NCI-H2196 treated with DMSO at 0.1 percent for 48 hours (cell line): ENCODE data around the gene HSPA6.
"Not testable (repeated sequence)": the region's sequence is repeated elsewhere in the genome, so short reads cannot be mapped to it uniquely, and the experiment has no call there.

Experiments
- DNase-seq: peaks from one replicate; lab custom pipeline; 2025; ENCODE audit not compliant: unreplicated experiment; lab: John Stamatoyannopoulos, UW

HSPA6 gene

DNA sequence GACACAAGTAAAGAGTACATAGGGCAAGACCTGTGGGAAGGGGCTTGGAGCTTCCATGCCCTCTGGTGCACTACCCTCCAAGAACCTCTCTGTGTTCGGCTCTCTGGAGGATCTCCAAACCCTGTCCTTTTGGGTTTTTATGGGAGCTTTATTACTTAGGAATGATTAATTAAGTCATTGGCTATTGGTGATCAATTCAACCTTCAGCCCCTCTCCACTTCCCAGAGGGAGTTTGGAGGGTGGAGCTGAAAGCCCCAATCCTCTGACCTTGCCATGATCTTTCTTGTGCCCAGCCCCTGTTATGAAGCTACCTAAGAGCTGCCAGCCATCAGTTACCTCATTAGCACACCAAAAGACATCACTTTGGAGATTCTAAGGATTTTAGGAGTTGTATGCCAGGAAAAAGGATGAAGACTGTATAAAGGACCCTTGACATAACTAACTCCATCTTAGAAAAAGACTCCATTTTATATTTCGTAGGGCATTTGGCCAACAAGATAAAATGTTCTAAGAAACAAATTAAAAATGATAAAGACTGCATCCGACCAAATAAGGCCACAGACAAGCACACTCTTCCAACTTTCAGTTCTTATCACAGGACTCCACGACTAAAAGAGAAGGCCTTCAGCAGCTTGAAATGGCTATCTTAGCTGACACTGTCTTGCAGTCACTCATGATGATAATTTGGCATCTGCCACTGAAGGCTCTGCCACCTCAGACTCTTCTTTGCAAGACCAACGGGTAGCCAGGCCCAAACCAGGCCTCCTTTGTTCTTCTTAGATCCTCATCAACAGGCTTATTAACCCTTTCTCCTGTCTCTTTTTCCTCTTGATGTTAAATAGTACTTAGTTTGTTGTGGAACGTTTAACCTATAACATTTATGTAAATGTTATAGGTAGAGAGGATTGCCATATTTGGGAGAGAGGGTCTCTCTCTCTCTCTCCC, 33.4 kb downstream of the HSPA6 start:
- not testable (repeated sequence) for DNase-seq

DNA sequence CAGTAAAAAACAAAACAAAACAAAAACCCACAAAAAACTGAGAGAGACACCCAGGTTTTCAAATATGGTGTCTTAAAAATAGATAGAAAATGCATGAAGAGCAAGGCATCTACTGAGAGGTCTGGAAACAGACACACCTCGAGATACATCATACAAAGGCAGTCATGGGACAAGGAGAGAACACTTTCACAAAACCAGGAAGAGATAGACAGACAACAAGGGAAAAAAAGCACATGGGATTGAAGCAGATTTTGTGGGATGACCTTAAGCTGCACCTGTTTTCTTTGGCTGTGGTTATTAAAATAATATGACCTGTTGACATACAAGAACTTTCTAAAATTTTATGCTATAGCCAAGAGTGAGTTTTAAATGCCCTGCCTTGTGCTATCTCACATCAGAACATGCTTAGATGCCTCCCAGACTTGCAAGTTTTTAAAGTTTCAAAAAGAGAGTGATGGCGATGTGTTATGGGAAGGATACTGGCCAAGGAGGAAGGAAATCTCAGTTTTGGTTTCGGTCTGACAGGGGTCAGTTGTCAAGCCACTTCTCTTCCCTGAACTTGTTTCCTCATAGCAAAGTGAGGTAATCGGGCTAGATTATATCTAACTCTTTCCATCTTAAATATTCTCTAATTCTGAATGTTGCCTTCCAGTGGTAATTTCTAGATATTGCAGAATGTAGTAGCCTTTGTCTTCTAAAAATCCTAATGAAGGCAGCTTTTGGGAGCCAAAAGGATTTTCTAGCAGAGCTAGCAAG, 36.8 kb downstream of the HSPA6 start:
- DNase-seq, result not testable (repeated sequence)

- not testable (repeated sequence) for DNase-seq
Observed at GRCh38 chr1:161562441-161562840, 38.1 kb downstream of the HSPA6 start.

DNA sequence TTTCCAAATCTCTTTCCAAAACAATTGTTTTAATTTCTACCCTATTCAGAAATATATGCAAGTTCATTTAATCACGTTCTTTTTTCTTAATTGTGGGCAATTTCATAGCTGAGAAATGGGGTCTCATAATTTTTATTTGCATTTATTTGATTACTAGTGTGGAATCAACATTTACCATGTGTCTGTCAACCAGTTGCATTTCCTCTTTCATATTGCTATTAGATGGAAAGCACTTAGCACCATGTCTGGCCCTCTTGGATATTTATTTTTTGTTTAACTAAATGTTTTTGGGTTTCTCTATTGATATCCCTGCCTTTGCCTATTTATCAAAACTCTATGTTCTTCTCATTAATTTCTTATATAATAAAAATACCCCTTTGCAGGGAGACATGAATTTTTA, 39.2 kb downstream of the HSPA6 start:
- DNase-seq, result not testable (repeated sequence)

DNA sequence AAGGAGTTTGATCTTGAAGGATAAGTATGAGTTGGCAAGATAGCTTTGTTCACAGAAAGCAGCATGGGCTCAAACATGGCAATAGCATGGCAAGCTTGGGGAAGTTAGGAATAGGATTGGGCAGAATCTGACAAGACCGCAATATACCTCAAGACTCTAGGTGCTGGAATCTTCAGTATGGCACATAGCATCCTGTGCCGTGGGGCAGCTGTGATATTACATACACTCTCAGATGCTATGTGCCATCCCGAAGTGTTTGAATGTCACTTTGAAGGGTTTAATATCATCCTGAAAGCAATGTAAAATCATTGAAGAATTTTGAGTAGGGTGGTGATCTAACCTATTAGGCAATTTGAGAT, 42.2 kb downstream of the HSPA6 start:
- DNase-seq, result not testable (repeated sequence)

- not testable (repeated sequence) for DNase-seq
Observed at GRCh38 chr1:161571703-161572102, 47.4 kb downstream of the HSPA6 start.
